HFF-Myc (cell line): ENCODE measurements around the gene SEC14L3.

Experiments
- DNase-seq: peaks from one replicate; pipeline ENCODE4 v3.0.0-alpha.2; 2011; ENCODE audit warnings: low read depth; ENCODE audit errors: extremely low read depth
- H3K4me3 ChIP-seq: replicated peaks from 2 replicates; pipeline ENCODE4 v1.5.1; 2011; ENCODE audit warnings: low read depth, mild to moderate bottlenecking, control low read depth, low read length
- CTCF ChIP-seq: IDR thresholded peaks from 2 replicates; pipeline ENCODE4 v1.5.1; 2012; ENCODE audit warnings: mild to moderate bottlenecking, low read depth, low read length, control low read depth; ENCODE audit errors: missing control alignments

Gene SEC14L3

GRCh38 chr22:30411780-30412179, 60.0 kb downstream of the SEC14L3 start:
- no peak for TF ChIP-seq CTCF
- no peak for DNase-seq
- H3K4me3 ChIP-seq: no peak overlapping the region
